Measurements from ENCODE around the gene RIMKLB.

DNA sequence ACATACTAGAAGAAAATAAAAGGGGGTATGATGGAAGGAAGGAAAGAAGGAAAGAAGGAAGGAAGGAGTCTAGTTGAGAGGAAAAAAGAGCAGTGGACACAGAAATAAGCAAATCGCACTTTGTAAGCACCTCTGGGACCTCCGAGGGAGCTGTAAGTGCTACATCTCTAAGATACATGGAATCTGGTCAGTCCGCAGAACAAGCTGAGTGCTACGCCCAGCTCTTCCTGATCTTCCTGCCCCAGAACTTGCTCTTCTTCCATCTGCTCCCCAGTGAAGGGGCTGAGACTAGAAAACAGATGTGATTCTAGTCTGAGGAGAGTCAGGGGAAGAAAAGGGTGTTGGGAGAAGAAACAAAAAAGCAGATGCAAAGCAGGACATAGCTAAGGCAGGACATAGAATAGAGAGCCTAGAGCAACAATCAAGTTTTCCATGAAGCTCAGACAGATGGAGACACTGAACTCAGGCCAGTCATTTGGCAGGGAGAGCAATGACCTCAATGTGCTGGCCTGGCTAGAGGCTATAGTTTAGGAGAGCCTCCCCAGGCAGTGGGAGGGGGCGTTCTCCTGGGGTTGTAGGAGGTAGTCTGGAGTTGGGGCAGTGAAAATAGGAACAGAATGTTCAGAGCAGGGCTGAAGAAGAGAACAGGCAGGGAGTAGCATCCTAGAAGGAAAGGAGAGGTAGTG, 33.4 kb upstream of the RIMKLB start:
- TF ChIP-seq, protein P1, sequence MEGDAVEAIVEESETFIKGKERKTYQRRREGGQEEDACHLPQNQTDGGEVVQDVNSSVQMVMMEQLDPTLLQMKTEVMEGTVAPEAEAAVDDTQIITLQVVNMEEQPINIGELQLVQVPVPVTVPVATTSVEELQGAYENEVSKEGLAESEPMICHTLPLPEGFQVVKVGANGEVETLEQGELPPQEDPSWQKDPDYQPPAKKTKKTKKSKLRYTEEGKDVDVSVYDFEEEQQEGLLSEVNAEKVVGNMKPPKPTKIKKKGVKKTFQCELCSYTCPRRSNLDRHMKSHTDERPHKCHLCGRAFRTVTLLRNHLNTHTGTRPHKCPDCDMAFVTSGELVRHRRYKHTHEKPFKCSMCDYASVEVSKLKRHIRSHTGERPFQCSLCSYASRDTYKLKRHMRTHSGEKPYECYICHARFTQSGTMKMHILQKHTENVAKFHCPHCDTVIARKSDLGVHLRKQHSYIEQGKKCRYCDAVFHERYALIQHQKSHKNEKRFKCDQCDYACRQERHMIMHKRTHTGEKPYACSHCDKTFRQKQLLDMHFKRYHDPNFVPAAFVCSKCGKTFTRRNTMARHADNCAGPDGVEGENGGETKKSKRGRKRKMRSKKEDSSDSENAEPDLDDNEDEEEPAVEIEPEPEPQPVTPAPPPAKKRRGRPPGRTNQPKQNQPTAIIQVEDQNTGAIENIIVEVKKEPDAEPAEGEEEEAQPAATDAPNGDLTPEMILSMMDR (IDR thresholded peaks at IDR 0.05) = no peak
- TF ChIP-seq POLR2AphosphoS5 (IDR thresholded peaks at IDR 0.05) (peak; percentile 13), POLR2A (IDR thresholded peaks at IDR 0.05) (no peak)
